Activated T-cell treated with anti-CD3 and anti-CD28 coated beads, Interleukin-2, amount 50 U/mL, for 24 hours (primary cell): ENCODE results near the gene CNTROB.
"Not testable (repeated sequence)": the region's sequence is repeated elsewhere in the genome, so short reads cannot be mapped to it uniquely, and the experiment has no call there.

Experiments
- DNase-seq: peaks from one replicate; pipeline ENCODE4 v3.0.0-alpha.2; 2020
- H3K27ac Mint-ChIP-seq: 2 replicates; pipeline ENCODE4 v1.8.0; 2020; ENCODE audit warnings: mild to moderate bottlenecking, mixed read lengths
- H3K27me3 Mint-ChIP-seq: 2 replicates; pipeline ENCODE4 v1.8.0; 2020; ENCODE audit warnings: mixed read lengths
- H3K36me3 Mint-ChIP-seq: 2 replicates; pipeline ENCODE4 v1.8.0; 2020; ENCODE audit warnings: low read depth, mixed read lengths
- H3K4me1 Mint-ChIP-seq: 2 replicates; pipeline ENCODE4 v1.8.0; 2020; ENCODE audit warnings: low read depth, mixed read lengths
- H3K4me3 Mint-ChIP-seq: 2 replicates; pipeline ENCODE4 v1.8.0; 2020; ENCODE audit warnings: mild to moderate bottlenecking, moderate library complexity, mixed read lengths
- H3K9me3 Mint-ChIP-seq: 2 replicates; pipeline ENCODE4 v1.8.0; 2020; ENCODE audit warnings: mixed read lengths

Gene CNTROB

GRCh38 chr17:7947651-7948050 lies 15.6 kb downstream of the CNTROB start:
- DNase-seq: no peak
- peaks cover 79% of the 10 kb centered on the region for H3K36me3 Mint-ChIP-seq
- H3K9me3 Mint-ChIP-seq: no peaks in the 10 kb centered on the region
- H3K27ac Mint-ChIP-seq: no peak overlapping the region
- peaks cover 23% of the 10 kb centered on the region for H3K4me1 Mint-ChIP-seq
- no peaks in the 10 kb centered on the region for H3K27me3 Mint-ChIP-seq
- no peak overlapping the region for H3K4me3 Mint-ChIP-seq

GRCh38 chr17:7950578-7950977 lies 18.6 kb downstream of the CNTROB start:
- DNase-seq: no peak
- H3K9me3 Mint-ChIP-seq: no peaks in the 10 kb centered on the region
- H3K27me3 Mint-ChIP-seq: no peaks in the 10 kb centered on the region
- H3K4me3 Mint-ChIP-seq: no peak overlapping the region
- peaks cover 28% of the 10 kb centered on the region for H3K4me1 Mint-ChIP-seq
- H3K36me3 Mint-ChIP-seq: peaks cover 52% of the 10 kb centered on the region
- H3K27ac Mint-ChIP-seq: peak overlapping the region; percentile 61

GRCh38 chr17:7951143-7951792 lies 19.3 kb downstream of the CNTROB start:
- peaks cover 45% of the 10 kb centered on the region for H3K36me3 Mint-ChIP-seq
- no peaks in the 10 kb centered on the region for H3K27me3 Mint-ChIP-seq
- H3K4me1 Mint-ChIP-seq: peaks cover 28% of the 10 kb centered on the region
- H3K27ac Mint-ChIP-seq: peak overlapping the region; percentile 85
- no peaks in the 10 kb centered on the region for H3K9me3 Mint-ChIP-seq
- DNase-seq: peak; percentile 52
- H3K4me3 Mint-ChIP-seq: no peak overlapping the region

- not testable (repeated sequence) for H3K27me3 Mint-ChIP-seq, H3K4me3 Mint-ChIP-seq, H3K9me3 Mint-ChIP-seq, H3K27ac Mint-ChIP-seq, DNase-seq
- Mint-ChIP-seq H3K36me3 (peaks cover 25% of the 10 kb centered on the region), H3K4me1 (peaks cover 28% of the 10 kb centered on the region)
These were observed 21.3 kb downstream of the CNTROB start for GRCh38 chr17:7953266-7953665.

- Mint-ChIP-seq H3K4me1 (peaks cover 21% of the 10 kb centered on the region), H3K4me3 (no peak overlapping the region), H3K27me3 (peaks cover 9% of the 10 kb centered on the region), H3K36me3 (peaks cover 2% of the 10 kb centered on the region), H3K27ac (no peak overlapping the region), H3K9me3 (no peaks in the 10 kb centered on the region)
- no peak for DNase-seq
These were observed 23.6 kb downstream of the CNTROB start for GRCh38 chr17:7955414-7956227.

GRCh38 chr17:7956228-7956965 lies 24.4 kb downstream of the CNTROB start:
- no peaks in the 10 kb centered on the region for H3K9me3 Mint-ChIP-seq
- DNase-seq: no peak
- H3K4me1 Mint-ChIP-seq: peaks cover 13% of the 10 kb centered on the region
- H3K36me3 Mint-ChIP-seq: no peaks in the 10 kb centered on the region
- H3K27ac Mint-ChIP-seq: no peak overlapping the region
- H3K27me3 Mint-ChIP-seq: peaks cover 11% of the 10 kb centered on the region
- H3K4me3 Mint-ChIP-seq: no peak overlapping the region

DNA sequence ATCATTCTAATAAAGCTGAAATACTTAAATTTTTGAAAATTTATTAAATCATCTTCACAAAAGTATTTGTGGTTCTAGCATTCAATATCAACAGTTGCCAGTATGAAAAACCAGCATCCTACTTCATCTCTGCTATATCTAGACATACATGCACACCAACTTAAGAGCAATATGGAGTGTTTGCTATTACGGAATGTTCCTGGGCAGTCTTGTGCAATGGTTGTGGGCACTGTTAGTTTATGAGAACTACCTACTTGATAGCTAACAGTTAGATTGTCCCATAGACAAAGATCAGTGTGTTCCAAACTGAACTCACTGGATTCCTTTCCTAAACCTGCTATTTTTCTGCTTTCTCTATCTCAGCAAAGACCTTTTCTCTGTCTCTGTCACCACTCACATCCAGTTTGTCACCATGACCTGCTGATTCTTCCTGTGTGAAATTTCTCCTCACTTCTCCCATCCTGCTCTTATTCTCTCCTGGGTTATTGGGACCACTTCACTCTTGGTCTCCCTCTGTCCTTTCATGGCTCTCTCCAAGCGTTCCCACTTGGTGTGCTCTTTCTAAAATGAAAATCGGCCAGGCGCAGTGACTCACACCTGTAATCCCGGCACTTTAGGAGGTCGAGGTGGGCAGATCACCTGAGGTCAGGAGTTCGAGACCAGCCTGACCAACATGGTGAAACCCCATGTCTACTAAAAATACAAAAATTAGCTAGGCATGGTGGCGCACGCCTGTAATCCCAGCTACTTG lies 27.7 kb downstream of the CNTROB start:
- H3K27ac Mint-ChIP-seq: no peak overlapping the region
- no peaks in the 10 kb centered on the region for H3K4me1 Mint-ChIP-seq
- H3K4me3 Mint-ChIP-seq: no peak overlapping the region
- H3K9me3 Mint-ChIP-seq: no peaks in the 10 kb centered on the region
- H3K27me3 Mint-ChIP-seq: peaks cover 17% of the 10 kb centered on the region
- no peak for DNase-seq
- H3K36me3 Mint-ChIP-seq: no peaks in the 10 kb centered on the region

DNA sequence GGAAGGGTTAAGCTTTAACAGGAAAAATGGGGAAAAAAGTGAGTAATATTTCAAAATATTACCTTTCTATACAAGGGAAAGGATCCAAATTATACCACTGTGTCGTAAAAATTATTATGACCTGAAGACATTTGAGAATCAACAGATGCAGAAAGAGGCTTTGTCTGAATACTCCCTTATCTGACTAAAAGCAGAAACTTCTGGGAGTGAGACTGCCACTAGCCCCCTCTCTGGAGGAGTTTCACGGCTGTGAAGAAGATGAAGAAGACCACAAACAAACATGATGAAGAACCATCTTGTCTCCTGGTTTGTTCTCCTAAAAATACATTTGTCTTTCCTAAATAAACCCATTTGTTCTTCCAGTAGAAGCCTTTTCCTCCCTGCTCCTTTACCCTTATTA lies 29.4 kb downstream of the CNTROB start:
- no peak for DNase-seq
- no peak overlapping the region for H3K4me3 Mint-ChIP-seq
- no peaks in the 10 kb centered on the region for H3K9me3 Mint-ChIP-seq
- H3K27ac Mint-ChIP-seq: no peak overlapping the region
- no peaks in the 10 kb centered on the region for H3K4me1 Mint-ChIP-seq
- peaks cover 17% of the 10 kb centered on the region for H3K27me3 Mint-ChIP-seq
- H3K36me3 Mint-ChIP-seq: no peaks in the 10 kb centered on the region

DNA sequence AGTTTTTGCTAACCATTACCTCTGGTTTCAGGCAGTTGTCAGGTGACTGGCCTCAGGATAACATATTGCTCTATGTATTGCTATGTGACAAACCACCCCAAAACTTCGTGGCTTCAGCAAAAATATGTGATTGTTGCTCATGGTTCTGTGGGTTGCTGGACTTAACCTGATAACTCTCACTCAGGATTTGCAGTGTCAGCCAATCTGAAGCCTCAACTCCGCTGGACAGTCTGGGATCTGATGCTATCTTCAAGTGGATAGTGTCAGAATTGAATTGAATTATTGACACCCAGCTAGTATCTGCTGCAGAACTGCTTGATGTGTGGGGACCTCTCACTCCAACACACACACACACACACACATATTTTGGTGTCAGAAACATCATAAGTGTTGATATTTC lies 35.7 kb downstream of the CNTROB start:
- H3K4me3 Mint-ChIP-seq: no peak overlapping the region
- peaks cover 13% of the 10 kb centered on the region for H3K27me3 Mint-ChIP-seq
- no peak overlapping the region for H3K27ac Mint-ChIP-seq
- no peaks in the 10 kb centered on the region for H3K4me1 Mint-ChIP-seq
- H3K9me3 Mint-ChIP-seq: no peaks in the 10 kb centered on the region
- no peak for DNase-seq
- no peaks in the 10 kb centered on the region for H3K36me3 Mint-ChIP-seq

DNA sequence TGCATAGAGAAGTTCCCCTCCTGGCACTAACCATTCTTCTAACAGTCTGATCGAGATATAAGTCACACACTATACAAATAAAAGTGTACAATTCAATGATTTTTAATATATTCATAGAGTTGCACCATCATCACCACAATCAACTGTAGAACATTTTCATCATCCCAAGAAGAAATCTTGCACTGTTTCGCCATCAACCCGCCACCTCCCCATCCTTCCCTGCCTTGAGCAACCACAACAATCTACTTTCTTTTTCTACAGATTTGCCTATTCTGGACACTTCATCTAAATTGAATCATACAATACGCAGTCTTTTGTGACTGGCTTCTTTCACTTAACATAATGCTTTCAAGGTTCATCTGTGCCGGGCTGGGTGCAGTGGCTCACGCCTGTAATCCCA lies 37.4 kb downstream of the CNTROB start:
- no peak overlapping the region for H3K27ac Mint-ChIP-seq
- H3K9me3 Mint-ChIP-seq: peaks cover 2% of the 10 kb centered on the region
- no peak overlapping the region for H3K4me3 Mint-ChIP-seq
- no peaks in the 10 kb centered on the region for H3K4me1 Mint-ChIP-seq
- H3K36me3 Mint-ChIP-seq: peaks cover 2% of the 10 kb centered on the region
- no peak for DNase-seq
- H3K27me3 Mint-ChIP-seq: peaks cover 13% of the 10 kb centered on the region

GRCh38 chr17:7971651-7972050 lies 39.6 kb downstream of the CNTROB start:
- no peak overlapping the region for H3K4me3 Mint-ChIP-seq
- DNase-seq: no peak
- H3K4me1 Mint-ChIP-seq: no peaks in the 10 kb centered on the region
- H3K27ac Mint-ChIP-seq: no peak overlapping the region
- peaks cover 16% of the 10 kb centered on the region for H3K9me3 Mint-ChIP-seq
- H3K27me3 Mint-ChIP-seq: peaks cover 13% of the 10 kb centered on the region
- H3K36me3 Mint-ChIP-seq: peaks cover 5% of the 10 kb centered on the region

DNA sequence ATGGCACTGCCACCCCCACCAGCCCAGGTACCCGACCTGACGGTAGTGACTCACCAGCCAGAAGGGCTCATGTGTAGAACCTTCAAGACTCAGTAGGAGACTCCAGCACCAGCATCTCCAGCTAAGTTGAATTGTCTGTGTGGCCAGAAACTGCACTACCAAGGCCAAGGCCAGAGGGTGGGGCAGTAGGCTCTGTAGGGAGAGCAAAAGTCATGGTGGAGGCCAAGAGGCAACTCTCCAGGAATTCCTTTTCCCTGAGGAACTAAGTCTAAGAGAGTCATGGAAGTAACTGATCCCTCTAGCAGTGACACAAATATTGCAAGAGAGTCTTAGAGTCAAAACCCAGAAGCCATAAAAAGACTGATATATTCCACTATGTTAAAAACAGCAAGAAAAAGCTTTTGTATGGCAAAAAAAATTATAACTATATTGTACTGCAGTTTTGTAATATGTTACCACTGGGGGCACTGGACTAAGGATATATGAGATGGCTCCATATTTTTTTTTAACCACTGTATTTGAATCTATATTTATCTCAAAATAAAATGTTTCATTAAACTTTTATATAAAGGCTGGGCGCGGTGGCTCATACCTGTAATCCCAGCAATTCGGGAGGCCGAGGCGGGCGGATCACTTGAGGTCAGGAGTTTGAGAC lies 40.3 kb downstream of the CNTROB start:
- no peak for DNase-seq
- Mint-ChIP-seq H3K36me3 (peaks cover 5% of the 10 kb centered on the region), H3K27ac (no peak overlapping the region), H3K9me3 (peaks cover 16% of the 10 kb centered on the region), H3K27me3 (peaks cover 16% of the 10 kb centered on the region), H3K4me3 (no peak overlapping the region), H3K4me1 (no peaks in the 10 kb centered on the region)

DNA sequence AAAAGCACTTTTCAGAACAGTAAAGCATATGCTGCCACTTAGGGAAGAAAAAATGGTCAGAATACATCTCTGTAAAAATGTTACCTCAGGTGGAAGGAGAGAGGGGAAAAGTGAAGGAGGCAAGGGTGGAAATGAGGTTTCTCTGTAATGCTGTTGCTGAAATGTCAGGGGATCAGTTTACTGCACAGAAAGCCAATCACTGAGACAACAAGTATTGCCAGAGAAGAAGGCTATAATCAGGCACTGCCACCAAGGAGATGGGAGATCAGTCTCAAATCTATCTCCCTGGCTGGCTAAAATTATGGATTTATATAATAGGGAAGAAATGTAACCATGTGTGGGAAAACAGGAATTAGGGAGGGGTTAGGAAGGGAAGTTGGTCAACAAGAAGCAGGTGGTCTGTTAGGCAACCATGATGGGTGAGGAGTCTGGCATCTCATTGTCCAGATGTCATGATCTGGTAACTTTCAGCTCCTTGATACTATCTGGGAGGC lies 42.7 kb downstream of the CNTROB start:
- no peak for DNase-seq
- Mint-ChIP-seq H3K9me3 (peaks cover 16% of the 10 kb centered on the region), H3K27ac (no peak overlapping the region), H3K27me3 (peaks cover 16% of the 10 kb centered on the region), H3K4me3 (no peak overlapping the region), H3K36me3 (peaks cover 5% of the 10 kb centered on the region), H3K4me1 (no peaks in the 10 kb centered on the region)

DNA sequence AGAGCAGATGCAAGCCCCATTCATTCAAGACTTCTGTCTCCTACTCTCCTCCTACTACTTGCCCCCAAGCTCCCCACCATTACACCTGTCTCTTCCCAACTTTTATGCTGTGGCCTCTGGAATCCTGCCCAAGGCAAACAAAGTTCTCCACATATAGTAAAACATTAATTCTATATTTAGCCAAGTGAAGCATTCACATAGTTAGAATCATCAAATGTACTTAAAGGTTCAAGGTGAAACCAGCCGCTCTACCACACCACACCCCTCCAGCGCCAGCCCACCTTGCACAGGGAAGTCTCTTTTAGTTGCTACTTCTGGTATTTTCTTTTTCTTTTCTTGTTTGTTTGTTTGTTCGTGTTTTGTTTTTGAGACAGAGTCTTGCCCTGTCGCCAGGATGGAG lies 45.0 kb downstream of the CNTROB start:
- H3K4me1 Mint-ChIP-seq: no peaks in the 10 kb centered on the region

More for the DNA sequence above, 45.0 kb downstream of the CNTROB start:
- Mint-ChIP-seq H3K27me3 (peaks cover 9% of the 10 kb centered on the region), H3K9me3 (peaks cover 16% of the 10 kb centered on the region), H3K27ac (no peak overlapping the region), H3K4me3 (no peak overlapping the region), H3K36me3 (peaks cover 5% of the 10 kb centered on the region)
- no peak for DNase-seq
